Measurements from ENCODE around the gene FIGN.

DNA sequence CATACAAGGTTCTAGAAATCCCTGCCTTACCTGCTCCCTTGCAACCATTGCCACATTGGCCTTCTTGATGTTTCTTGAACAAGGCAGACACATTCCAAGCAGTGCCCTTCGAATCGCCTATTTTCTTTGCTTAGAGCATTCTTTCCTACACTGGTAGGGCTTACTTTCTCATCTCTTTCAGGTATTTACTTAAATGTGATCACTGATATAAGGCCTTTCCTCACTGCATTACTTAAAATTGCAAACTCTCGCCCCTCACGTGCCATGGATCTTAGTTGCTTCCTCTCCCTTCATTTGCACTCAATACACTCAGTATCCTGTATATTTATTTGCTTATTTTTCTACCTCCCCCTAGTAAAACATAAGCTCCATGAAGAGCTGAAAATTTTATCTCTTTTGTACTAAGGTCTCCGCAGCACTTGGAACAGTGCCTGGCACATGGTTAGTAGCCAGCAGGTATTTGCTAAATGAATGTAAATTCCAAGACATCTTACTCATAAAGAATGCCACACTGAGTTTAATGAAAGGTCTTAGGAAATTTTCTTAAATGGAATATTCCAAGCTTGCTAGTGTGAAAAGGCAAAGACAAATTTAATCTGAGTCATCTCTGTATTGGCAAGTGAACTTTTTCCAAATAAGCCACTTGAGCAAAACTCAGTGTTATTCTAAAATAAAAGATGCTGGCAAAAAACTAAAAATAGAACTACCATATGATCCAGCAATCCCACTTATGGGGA is 42.4 kb upstream of the FIGN start:
- no peak for TF ChIP-seq EP300 (IDR thresholded peaks at IDR 0.05)
- TF ChIP-seq, protein P1, sequence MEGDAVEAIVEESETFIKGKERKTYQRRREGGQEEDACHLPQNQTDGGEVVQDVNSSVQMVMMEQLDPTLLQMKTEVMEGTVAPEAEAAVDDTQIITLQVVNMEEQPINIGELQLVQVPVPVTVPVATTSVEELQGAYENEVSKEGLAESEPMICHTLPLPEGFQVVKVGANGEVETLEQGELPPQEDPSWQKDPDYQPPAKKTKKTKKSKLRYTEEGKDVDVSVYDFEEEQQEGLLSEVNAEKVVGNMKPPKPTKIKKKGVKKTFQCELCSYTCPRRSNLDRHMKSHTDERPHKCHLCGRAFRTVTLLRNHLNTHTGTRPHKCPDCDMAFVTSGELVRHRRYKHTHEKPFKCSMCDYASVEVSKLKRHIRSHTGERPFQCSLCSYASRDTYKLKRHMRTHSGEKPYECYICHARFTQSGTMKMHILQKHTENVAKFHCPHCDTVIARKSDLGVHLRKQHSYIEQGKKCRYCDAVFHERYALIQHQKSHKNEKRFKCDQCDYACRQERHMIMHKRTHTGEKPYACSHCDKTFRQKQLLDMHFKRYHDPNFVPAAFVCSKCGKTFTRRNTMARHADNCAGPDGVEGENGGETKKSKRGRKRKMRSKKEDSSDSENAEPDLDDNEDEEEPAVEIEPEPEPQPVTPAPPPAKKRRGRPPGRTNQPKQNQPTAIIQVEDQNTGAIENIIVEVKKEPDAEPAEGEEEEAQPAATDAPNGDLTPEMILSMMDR (IDR thresholded peaks at IDR 0.05) = no peak
